Osteoblast (primary cell): ENCODE measurements around the gene PLS1. TPM values are rescaled to one million over a fixed set of nuclear protein-coding genes. Genes with fewer than 3 reads are reported as not detected.
A peak's percentile ranks its signal among the peaks of the same experiment; 100 is the strongest.
"Not testable (repeated sequence)": the region's sequence is repeated elsewhere in the genome, so short reads cannot be mapped to it uniquely, and the experiment has no call there.

Source experiments
- DNase-seq: peaks from one replicate; pipeline ENCODE4 v3.0.0; 2011; ENCODE audit warnings: low spot score, mixed read lengths; ENCODE audit not compliant: insufficient read length; ENCODE audit errors: missing footprints
- H2AFZ ChIP-seq: 2 replicates; pipeline ENCODE4 v1.6.0; 2011; ENCODE audit warnings: mild to moderate bottlenecking, low read length
- H3K27ac ChIP-seq: 2 replicates; pipeline ENCODE4 v1.5.1; 2011; ENCODE audit warnings: mild to moderate bottlenecking, low read depth, low read length, moderate library complexity
- H3K27me3 ChIP-seq: 2 replicates; pipeline ENCODE4 v1.6.0; 2012; ENCODE audit warnings: mild to moderate bottlenecking, control low read depth, inconsistent platforms, low read length, moderate library complexity; ENCODE audit not compliant: insufficient read depth
- H3K36me3 ChIP-seq: 2 replicates; pipeline ENCODE4 v1.5.1; 2011; ENCODE audit warnings: mild to moderate bottlenecking, low read length, control low read depth, moderate library complexity; ENCODE audit not compliant: insufficient read depth
- H3K4me1 ChIP-seq: 2 replicates; pipeline ENCODE4 v1.5.1; 2011; ENCODE audit warnings: mild to moderate bottlenecking, low read length, control low read depth, moderate library complexity; ENCODE audit not compliant: insufficient read depth
- H3K4me2 ChIP-seq: 2 replicates; pipeline ENCODE4 v1.6.0; 2011; ENCODE audit warnings: mild to moderate bottlenecking, low read length; ENCODE audit not compliant: insufficient read depth
- H3K4me3 ChIP-seq: fragments of 200-600 bp; sonication (generic); 3 replicates; pipeline ENCODE4 v1.5.1; 2012; ENCODE audit warnings: mild to moderate bottlenecking, low read length, inconsistent platforms; ENCODE audit not compliant: insufficient read depth
- H3K79me2 ChIP-seq: 2 replicates; pipeline ENCODE4 v1.6.0; 2012; ENCODE audit warnings: mild to moderate bottlenecking, low read length, control low read depth, inconsistent platforms; ENCODE audit not compliant: insufficient read depth
- H3K9me3 ChIP-seq: 2 replicates; pipeline ENCODE4 v1.5.1; 2011; ENCODE audit warnings: low read depth, low read length, control low read depth
- H4K20me1 ChIP-seq: 2 replicates; pipeline ENCODE4 v1.6.0; 2012; ENCODE audit warnings: mild to moderate bottlenecking, low read length, control low read depth; ENCODE audit not compliant: insufficient read depth
- total RNA-seq: library from RNA; depleted of rRNA; stranded (reverse); fragments of >200 nt; gene quantifications from 2 replicates; pipeline ENCODE4 v1.2.3, GENCODE V29; 2012
- TF ChIP-seq, protein P1 (sequence below): IDR thresholded peaks from 2 replicates; pipeline ENCODE4 v1.5.1; 2011; ENCODE audit warnings: mild to moderate bottlenecking, low read depth, low read length, moderate library complexity; ENCODE audit errors: extremely low read depth

PLS1 gene
- total RNA-seq, 1 donor = 1.1 TPM

DNA sequence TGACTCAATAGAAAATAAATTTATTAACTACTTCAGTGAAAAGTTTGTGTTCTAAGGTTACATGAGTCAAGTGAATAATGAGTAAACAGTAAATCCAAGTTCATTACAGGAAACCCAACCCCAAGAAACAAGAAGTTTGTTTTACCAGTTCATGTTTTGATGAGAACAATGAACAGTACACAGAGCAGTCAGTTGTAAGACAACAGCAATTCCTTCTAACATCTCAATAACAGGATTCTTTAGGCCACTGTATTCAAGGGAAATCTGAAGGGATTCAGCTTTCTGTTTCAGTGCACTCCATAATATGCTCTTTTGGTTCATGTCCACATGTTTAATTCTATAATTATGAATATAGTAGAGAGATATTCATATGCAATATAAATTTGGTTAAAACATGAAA lies 36.1 kb upstream of the PLS1 start:
- Histone ChIP-seq H3K27me3 (no peaks in the 10 kb centered on the region), H3K27ac (no peak overlapping the region), H3K4me3 (no peak overlapping the region), H2AFZ (no peak overlapping the region), H4K20me1 (no peaks in the 10 kb centered on the region), H3K36me3 (peaks cover 23% of the 10 kb centered on the region), H3K79me2 (no peaks in the 10 kb centered on the region), H3K4me2 (no peak overlapping the region), H3K9me3 (no peaks in the 10 kb centered on the region), H3K4me1 (no peaks in the 10 kb centered on the region)
- peak; percentile 17 for DNase-seq
- TF ChIP-seq, protein P1, sequence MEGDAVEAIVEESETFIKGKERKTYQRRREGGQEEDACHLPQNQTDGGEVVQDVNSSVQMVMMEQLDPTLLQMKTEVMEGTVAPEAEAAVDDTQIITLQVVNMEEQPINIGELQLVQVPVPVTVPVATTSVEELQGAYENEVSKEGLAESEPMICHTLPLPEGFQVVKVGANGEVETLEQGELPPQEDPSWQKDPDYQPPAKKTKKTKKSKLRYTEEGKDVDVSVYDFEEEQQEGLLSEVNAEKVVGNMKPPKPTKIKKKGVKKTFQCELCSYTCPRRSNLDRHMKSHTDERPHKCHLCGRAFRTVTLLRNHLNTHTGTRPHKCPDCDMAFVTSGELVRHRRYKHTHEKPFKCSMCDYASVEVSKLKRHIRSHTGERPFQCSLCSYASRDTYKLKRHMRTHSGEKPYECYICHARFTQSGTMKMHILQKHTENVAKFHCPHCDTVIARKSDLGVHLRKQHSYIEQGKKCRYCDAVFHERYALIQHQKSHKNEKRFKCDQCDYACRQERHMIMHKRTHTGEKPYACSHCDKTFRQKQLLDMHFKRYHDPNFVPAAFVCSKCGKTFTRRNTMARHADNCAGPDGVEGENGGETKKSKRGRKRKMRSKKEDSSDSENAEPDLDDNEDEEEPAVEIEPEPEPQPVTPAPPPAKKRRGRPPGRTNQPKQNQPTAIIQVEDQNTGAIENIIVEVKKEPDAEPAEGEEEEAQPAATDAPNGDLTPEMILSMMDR = no peak

DNA sequence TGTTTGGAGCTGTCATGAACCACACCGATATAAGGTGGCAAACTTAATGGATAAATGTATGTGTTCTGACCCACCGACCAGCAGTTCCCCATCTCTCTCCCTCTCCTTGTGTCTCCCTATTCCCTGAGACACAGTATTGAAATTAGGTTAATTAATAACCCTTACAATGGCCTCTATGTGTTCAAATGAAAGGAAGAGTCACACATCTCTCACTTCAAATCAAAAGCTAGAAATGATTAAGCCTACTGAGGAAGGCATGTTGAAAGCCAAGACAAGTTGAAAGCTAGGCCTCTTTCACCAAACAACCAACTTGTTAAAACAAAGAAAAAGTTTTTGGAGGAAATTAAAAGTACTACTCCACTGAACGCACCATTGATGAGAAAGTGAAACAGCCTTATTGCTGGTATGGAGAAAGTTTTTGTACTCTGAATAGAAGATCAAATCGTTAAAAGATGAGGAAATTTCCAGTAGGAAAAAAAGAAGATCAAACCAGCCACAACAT lies 32.6 kb upstream of the PLS1 start:
- H3K27me3 ChIP-seq = no peaks in the 10 kb centered on the region
- H3K27ac ChIP-seq = no peak overlapping the region
- no peak overlapping the region for H2AFZ ChIP-seq
- H3K4me2 ChIP-seq = no peak overlapping the region
- no peaks in the 10 kb centered on the region for H3K9me3 ChIP-seq
- peaks cover 21% of the 10 kb centered on the region for H3K79me2 ChIP-seq
- peaks cover 26% of the 10 kb centered on the region for H3K36me3 ChIP-seq
- TF ChIP-seq, protein P1 = no peak
- peaks cover 5% of the 10 kb centered on the region for H4K20me1 ChIP-seq
- H3K4me3 ChIP-seq = no peak overlapping the region
- no peaks in the 10 kb centered on the region for H3K4me1 ChIP-seq
- no peak for DNase-seq

DNA sequence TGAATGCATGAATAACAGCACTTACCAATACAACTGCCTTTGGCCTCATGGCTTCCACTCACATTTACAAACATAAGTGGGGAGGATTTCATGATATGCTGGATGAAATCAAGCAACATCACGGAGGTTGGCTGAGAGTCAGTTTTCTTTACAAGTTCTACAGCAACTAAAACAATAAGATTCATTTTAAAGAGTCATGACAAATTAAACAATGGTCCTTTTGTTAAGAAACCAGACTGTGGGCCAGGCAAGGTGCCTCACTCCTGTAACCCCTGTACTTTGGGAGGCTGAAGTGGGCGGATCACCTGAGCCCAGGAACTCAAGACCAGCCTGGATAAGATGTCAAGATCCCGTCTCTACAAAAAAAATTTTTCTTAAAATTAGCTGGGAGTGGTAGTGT lies 30.1 kb upstream of the PLS1 start:
- TF ChIP-seq, protein P1 = no peak
- no peaks in the 10 kb centered on the region for H3K27me3 ChIP-seq
- H3K27ac ChIP-seq = no peak overlapping the region
- H2AFZ ChIP-seq = no peak overlapping the region
- H3K4me3 ChIP-seq = no peak overlapping the region
- H4K20me1 ChIP-seq = peaks cover 10% of the 10 kb centered on the region
- no peaks in the 10 kb centered on the region for H3K9me3 ChIP-seq
- H3K36me3 ChIP-seq = peaks cover 22% of the 10 kb centered on the region
- peaks cover 34% of the 10 kb centered on the region for H3K79me2 ChIP-seq
- no peak overlapping the region for H3K4me2 ChIP-seq
- no peaks in the 10 kb centered on the region for H3K4me1 ChIP-seq
- no peak for DNase-seq

DNA sequence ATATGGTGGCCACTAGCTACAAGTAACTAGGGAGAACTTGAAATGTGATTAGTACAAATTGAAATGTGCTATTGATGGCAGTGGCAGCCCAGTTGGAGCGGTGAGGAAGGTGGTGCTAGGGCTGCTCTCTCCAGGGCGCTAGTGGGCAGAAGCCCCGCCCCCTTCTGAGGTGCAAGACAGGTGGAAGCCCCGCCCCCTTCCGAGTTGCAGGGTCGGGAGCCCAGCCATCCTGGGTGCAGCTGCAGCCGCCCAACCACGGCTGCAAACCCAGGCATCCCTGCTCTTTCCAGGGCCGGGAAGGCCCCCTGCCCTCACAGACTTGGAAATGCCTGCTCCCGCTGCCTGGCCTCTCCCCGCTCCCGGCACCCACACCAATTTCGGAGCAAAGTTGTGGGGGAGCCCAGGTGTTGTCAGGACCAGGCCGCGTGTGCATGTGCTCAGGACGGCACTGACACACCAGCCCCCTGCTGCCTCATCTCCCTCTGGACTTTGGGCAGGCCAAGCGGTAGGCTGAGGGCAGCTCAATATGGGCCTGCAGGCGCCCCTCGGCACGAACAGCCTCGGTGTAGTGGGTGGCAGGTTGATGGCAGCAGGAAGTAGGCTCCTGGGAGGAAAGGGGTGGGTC lies 27.7 kb upstream of the PLS1 start:
- peaks cover 10% of the 10 kb centered on the region for H4K20me1 ChIP-seq
- H3K4me1 ChIP-seq = no peaks in the 10 kb centered on the region
- H3K27me3 ChIP-seq = no peaks in the 10 kb centered on the region
- TF ChIP-seq, protein P1 = no peak
- no peak for DNase-seq
- H3K36me3 ChIP-seq = peaks cover 16% of the 10 kb centered on the region
- H2AFZ ChIP-seq = no peak overlapping the region
- H3K27ac ChIP-seq = no peak overlapping the region
- H3K9me3 ChIP-seq = no peaks in the 10 kb centered on the region
- H3K4me2 ChIP-seq = no peak overlapping the region
- H3K4me3 ChIP-seq = no peak overlapping the region
- H3K79me2 ChIP-seq = peaks cover 49% of the 10 kb centered on the region

DNA sequence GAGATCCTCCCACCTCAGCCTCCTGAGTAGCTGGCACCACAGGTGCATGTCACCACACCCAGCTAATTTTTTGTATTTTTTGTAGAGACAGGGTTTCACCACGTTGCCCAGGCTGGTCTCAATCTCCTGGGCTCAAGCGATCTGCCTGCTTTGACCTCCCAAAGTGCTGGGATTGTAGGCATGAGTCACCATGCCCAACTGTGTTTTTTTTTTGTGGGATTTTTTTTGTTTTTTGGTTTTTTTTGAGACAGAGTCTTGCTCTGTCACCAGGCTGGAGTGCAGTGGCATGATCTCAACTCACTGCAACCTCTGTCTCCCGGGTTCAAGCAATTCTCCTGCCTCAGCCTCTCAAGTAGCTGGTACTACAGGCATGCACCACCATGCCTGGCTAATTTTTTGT lies 26.8 kb upstream of the PLS1 start:
- not testable (repeated sequence) for H3K27me3 ChIP-seq, H3K27ac ChIP-seq, H2AFZ ChIP-seq, H3K4me2 ChIP-seq, H3K4me3 ChIP-seq, H3K9me3 ChIP-seq, DNase-seq, H3K4me1 ChIP-seq
- peaks cover 10% of the 10 kb centered on the region for H4K20me1 ChIP-seq
- H3K79me2 ChIP-seq = peaks cover 57% of the 10 kb centered on the region
- peaks cover 12% of the 10 kb centered on the region for H3K36me3 ChIP-seq

DNA sequence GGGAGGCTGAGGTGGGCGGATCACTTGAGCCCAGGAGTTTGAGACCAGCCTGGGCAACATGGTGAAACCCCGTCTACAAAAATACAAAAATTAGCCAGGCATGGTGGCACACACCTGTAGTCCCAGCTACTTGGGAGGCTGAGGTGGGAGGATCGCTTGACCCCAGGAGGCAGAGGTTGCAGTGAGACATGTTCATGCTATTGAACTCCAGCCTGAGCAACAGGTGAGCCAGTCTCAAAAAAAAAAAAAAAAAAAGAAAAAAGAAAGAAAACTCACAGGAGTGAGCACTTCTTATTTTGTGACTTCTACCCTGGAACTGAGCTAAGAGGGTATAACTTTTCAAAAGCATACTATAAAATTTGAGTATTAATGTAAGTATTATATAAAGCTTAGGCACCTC lies 22.0 kb upstream of the PLS1 start:
- H3K9me3 ChIP-seq, H3K4me3 ChIP-seq, DNase-seq, H3K27ac ChIP-seq, H2AFZ ChIP-seq, H4K20me1 ChIP-seq, H3K4me2 ChIP-seq, H3K27me3 ChIP-seq, H3K36me3 ChIP-seq: not testable (repeated sequence)
- Histone ChIP-seq H3K79me2 (peaks cover 70% of the 10 kb centered on the region), H3K4me1 (peaks cover 18% of the 10 kb centered on the region)
